Hepatocyte (in vitro differentiated cells): ENCODE measurements around the gene NCOA6.

Experiments
- CTCF ChIP-seq: fragments of 200-600 bp; sonication (generic); IDR thresholded peaks from 2 replicates; pipeline ENCODE4 v1.5.1; 2016; ENCODE audit warnings: antibody characterized with exemption, mild to moderate bottlenecking; ENCODE audit not compliant: poor library complexity
- EZH2 ChIP-seq: fragments of 200-600 bp; sonication (generic); IDR thresholded peaks from 2 replicates; pipeline ENCODE4 v1.6.1; 2016; ENCODE audit warnings: antibody characterized with exemption, mild to moderate bottlenecking, borderline replicate concordance
- EZH2phosphoT487 ChIP-seq: fragments of 200-600 bp; sonication (generic); IDR thresholded peaks from one replicate; pipeline ENCODE4 v1.6.1; 2018; ENCODE audit warnings: antibody characterized with exemption, mild to moderate bottlenecking, low read depth, moderate library complexity; ENCODE audit not compliant: unreplicated experiment, severe bottlenecking

DNA sequence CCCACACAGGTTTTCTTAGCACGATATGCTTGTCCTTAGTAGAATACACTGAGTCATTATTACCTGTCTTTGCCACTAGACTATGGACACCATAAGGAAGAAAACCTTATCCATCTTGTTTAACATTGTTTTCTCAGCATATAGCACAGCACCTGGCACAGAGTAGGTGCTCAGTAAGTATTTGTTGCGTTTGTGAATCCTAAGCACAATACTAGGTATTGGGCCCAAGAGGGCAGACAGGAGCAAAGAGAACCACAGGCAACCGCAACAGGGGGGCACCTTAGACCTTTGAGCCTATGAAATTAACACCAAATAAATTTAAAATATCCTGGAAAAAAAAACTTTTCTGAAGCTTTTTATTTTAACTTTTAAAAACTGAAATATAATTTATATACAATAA, 3.7 kb upstream of the NCOA6 start:
- TF ChIP-seq CTCF (no peak), EZH2 (no peak), EZH2phosphoT487 (no peak)
